ENCODE results near the gene GINS2.

Gene GINS2

GRCh38 chr16:85689285-85689949 is 663 bp upstream of the GINS2 start:
- no peak for DNase-seq (ENCODE audit: low spot score)

- DNase-seq (ENCODE audit: low spot score) = no peak
Measured at GRCh38 chr16:85687651-85688471, 893 bp downstream of the GINS2 start.

GRCh38 chr16:85686912-85687591 is 1.7 kb downstream of the GINS2 start:
- no peak for DNase-seq (ENCODE audit: low spot score)

- DNase-seq (ENCODE audit: low spot score) = no peak
Measured at GRCh38 chr16:85685251-85685650, 3.5 kb downstream of the GINS2 start.

- DNase-seq (ENCODE audit: low spot score) = no peak
Measured at GRCh38 chr16:85683363-85683762, 5.4 kb downstream of the GINS2 start.

GRCh38 chr16:85682516-85682915 is 6.2 kb downstream of the GINS2 start:
- no peak for DNase-seq (ENCODE audit: low spot score)

- no peak for DNase-seq (ENCODE audit: low spot score)
Measured at GRCh38 chr16:85681255-85681654, 7.5 kb downstream of the GINS2 start.

- no peak for DNase-seq (ENCODE audit: low spot score)
Measured at GRCh38 chr16:85680352-85680944, 8.3 kb downstream of the GINS2 start.

GRCh38 chr16:85679870-85680269 is 8.9 kb downstream of the GINS2 start:
- DNase-seq (ENCODE audit: low spot score) = no peak

GRCh38 chr16:85678821-85679220 is 9.9 kb downstream of the GINS2 start:
- DNase-seq (ENCODE audit: low spot score) = no peak

GRCh38 chr16:85678016-85678415 is 10.7 kb downstream of the GINS2 start:
- no peak for DNase-seq (ENCODE audit: low spot score)

- no peak for DNase-seq (ENCODE audit: low spot score)
Measured at GRCh38 chr16:85677383-85677967, 11.3 kb downstream of the GINS2 start.

GRCh38 chr16:85676466-85676865 is 12.3 kb downstream of the GINS2 start:
- DNase-seq (ENCODE audit: low spot score) = no peak

GRCh38 chr16:85675251-85675874 is 13.4 kb downstream of the GINS2 start:
- DNase-seq (ENCODE audit: low spot score) = no peak

GRCh38 chr16:85674828-85675227 is 13.9 kb downstream of the GINS2 start:
- DNase-seq (ENCODE audit: low spot score) = no peak

GRCh38 chr16:85674418-85674755 is 14.4 kb downstream of the GINS2 start:
- no peak for DNase-seq (ENCODE audit: low spot score)

GRCh38 chr16:85673529-85674417 is 15.0 kb downstream of the GINS2 start:
- DNase-seq (ENCODE audit: low spot score) = no peak

GRCh38 chr16:85670840-85671239 is 17.9 kb downstream of the GINS2 start:
- no peak for DNase-seq (ENCODE audit: low spot score)

GRCh38 chr16:85668676-85669424 is 19.9 kb downstream of the GINS2 start:
- DNase-seq (ENCODE audit: low spot score) = no peak

GRCh38 chr16:85667841-85668413 is 20.8 kb downstream of the GINS2 start:
- no peak for DNase-seq (ENCODE audit: low spot score)
